Measurements from ENCODE around the gene ITPRID1.
"Not testable (repeated sequence)": the region's sequence is repeated elsewhere in the genome, so short reads cannot be mapped to it uniquely, and the experiment has no call there.

The ITPRID1 gene

GRCh38 chr7:31517513-31517912 is 3.6 kb downstream of the ITPRID1 start:
- no peak for DNase-seq

- DNase-seq: no peak
These were observed 4.9 kb downstream of the ITPRID1 start for GRCh38 chr7:31518766-31519165.

- DNase-seq: no peak
These were observed 7.6 kb downstream of the ITPRID1 start for GRCh38 chr7:31521336-31522010.

GRCh38 chr7:31526864-31527263 is 13.0 kb downstream of the ITPRID1 start:
- DNase-seq: no peak

GRCh38 chr7:31529103-31529502 is 15.2 kb downstream of the ITPRID1 start:
- no peak for DNase-seq

GRCh38 chr7:31540651-31541185 is 26.8 kb downstream of the ITPRID1 start:
- DNase-seq: not testable (repeated sequence)

GRCh38 chr7:31545549-31545948 is 31.7 kb downstream of the ITPRID1 start:
- no peak for DNase-seq

- no peak for DNase-seq
These were observed 35.7 kb downstream of the ITPRID1 start for GRCh38 chr7:31549611-31550010.

- no peak for DNase-seq
These were observed 36.5 kb downstream of the ITPRID1 start for GRCh38 chr7:31550432-31550831.

GRCh38 chr7:31553661-31554081 is 39.8 kb downstream of the ITPRID1 start:
- no peak for DNase-seq

- DNase-seq: no peak
These were observed 48.1 kb downstream of the ITPRID1 start for GRCh38 chr7:31562002-31562401.

GRCh38 chr7:31563522-31563921 is 49.6 kb downstream of the ITPRID1 start:
- DNase-seq: no peak

- no peak for DNase-seq
These were observed 50.1 kb downstream of the ITPRID1 start for GRCh38 chr7:31563951-31564350.

- DNase-seq: no peak
These were observed 50.8 kb downstream of the ITPRID1 start for GRCh38 chr7:31564661-31565060.

GRCh38 chr7:31569528-31569927 is 55.6 kb downstream of the ITPRID1 start:
- DNase-seq: no peak

- DNase-seq: no peak
These were observed 69.6 kb downstream of the ITPRID1 start for GRCh38 chr7:31583526-31583925.

- DNase-seq: no peak
These were observed 70.1 kb downstream of the ITPRID1 start for GRCh38 chr7:31583942-31584341.

- no peak for DNase-seq
These were observed 81.5 kb downstream of the ITPRID1 start for GRCh38 chr7:31595390-31595789.

- DNase-seq: no peak
These were observed 88.2 kb downstream of the ITPRID1 start for GRCh38 chr7:31602041-31602625.

- DNase-seq: no peak
These were observed 89.2 kb downstream of the ITPRID1 start for GRCh38 chr7:31603046-31603445.

- no peak for DNase-seq
These were observed 99.7 kb downstream of the ITPRID1 start for GRCh38 chr7:31613604-31614003.

GRCh38 chr7:31633467-31633866 is 119.6 kb downstream of the ITPRID1 start:
- no peak for DNase-seq

GRCh38 chr7:31633894-31634494 is 120.1 kb downstream of the ITPRID1 start:
- peak; percentile 78 to 79 for DNase-seq

GRCh38 chr7:31640381-31640780 is 126.5 kb downstream of the ITPRID1 start:
- no peak for DNase-seq
